Rectal smooth muscle tissue (tissue), 1 donor: ENCODE data around the gene SPEM3.

Experiments
- H3K27ac ChIP-seq: one replicate; pipeline ENCODE4 v1.7.0; 2013; ENCODE audit warnings: low read depth, low read length, inconsistent platforms
- H3K27me3 ChIP-seq: one replicate; pipeline ENCODE4 v1.7.0; 2013; ENCODE audit warnings: low read length; ENCODE audit not compliant: control insufficient read depth, insufficient read depth
- H3K36me3 ChIP-seq: one replicate; pipeline ENCODE4 v1.7.0; 2013; ENCODE audit warnings: low read length; ENCODE audit not compliant: control insufficient read depth, insufficient read depth
- H3K4me1 ChIP-seq: one replicate; pipeline ENCODE4 v1.7.0; 2013; ENCODE audit warnings: low read length; ENCODE audit not compliant: control insufficient read depth, insufficient read depth
- H3K4me3 ChIP-seq: one replicate; pipeline ENCODE4 v1.7.0; 2013; ENCODE audit warnings: low read length
- H3K9ac ChIP-seq: one replicate; pipeline ENCODE4 v1.7.0; 2013; ENCODE audit warnings: low read length

The SPEM3 gene

DNA sequence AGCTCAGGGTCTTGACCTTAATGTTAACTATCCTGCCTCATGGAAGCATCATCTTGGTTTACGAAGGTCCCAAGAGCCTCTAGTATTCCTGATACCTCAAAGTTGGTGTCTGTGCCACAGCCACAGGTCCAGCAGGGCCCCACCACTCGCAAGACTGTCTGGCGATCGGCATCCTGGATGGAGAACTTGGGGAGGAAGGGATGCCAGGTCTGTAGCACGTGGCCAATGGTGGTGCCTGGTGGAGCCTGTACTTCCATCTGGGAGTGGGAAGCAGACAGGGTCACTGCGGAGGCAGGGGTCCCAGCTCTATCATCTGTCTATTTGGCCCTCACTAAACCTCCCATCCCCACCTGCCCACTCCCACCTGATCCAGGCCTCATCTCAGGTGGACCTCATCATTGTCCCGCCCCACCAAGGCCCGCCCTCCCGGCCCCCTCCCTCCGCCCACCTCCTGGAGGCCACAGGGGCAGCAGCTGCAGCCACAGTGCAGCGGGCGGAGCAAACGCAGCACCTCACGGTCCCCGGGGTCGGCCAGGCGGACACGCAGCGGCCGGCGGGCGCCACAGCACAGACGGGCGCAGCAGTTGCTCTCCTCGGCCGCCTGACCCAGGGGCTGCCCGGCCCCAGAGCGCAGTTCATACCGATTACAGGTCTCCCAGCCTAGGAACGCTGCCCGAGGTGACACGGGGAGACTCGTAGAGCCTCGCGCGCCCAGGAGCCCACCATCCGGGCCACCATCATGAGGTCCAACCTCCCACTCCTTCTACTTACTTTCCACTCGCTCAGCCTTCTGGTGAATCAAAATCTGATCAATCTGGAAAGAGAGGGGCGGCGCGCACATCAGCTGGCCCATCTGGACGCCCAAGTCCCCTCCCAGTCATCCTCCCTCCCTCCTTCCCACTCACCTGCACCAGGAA is 35.7 kb upstream of the SPEM3 start:
- Histone ChIP-seq H3K4me3 (peak overlapping the region; percentile 83), H3K4me1 (no peaks in the 10 kb centered on the region), H3K27ac (no peak overlapping the region), H3K27me3 (no peaks in the 10 kb centered on the region), H3K9ac (no peak overlapping the region), H3K36me3 (peaks cover 10% of the 10 kb centered on the region)

DNA sequence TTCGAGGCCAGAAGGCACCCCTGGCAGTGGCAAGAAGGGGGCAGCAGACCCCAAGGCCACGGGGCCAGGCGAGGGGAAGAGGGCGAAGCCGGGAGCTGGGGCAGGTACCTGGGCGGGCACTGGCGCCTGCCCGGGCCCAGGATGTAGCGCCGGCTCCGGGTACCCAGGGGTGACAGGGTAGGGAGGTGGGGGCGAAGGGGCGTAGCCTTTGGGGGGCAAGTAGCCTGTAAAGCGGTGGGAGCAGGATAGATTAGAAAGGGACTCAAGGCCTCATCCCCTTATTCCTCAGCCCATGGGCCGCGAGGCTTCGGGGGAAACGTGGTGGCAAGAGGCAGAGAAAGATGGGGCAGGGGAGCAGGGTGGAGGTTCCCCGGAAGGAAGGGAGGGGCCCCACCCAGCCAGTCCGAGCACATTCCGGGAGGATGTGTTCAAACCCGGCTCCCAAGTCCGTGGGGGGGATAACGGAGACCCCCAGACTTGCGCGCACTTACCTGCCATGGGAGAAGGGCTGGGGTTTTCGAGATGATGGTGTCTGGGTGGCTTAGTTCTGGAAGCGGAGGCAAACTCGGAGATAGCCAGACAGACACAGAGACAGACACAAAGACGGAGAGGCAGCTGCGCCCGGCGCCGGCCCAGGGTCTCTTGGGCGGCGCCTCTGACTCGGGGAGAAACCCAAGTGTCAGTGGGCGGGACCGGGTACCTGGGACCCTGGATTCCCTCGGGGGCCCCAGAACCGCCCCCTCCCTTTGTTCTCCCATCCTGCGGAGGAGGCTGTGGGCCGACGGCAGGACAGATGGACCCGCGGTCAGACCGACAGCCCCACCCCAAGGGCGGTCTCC is 34.8 kb upstream of the SPEM3 start:
- Histone ChIP-seq H3K4me1 (no peaks in the 10 kb centered on the region), H3K4me3 (peak overlapping the region; percentile 83), H3K9ac (peak overlapping the region; percentile 54), H3K27ac (peak overlapping the region; percentile 86), H3K36me3 (peaks cover 10% of the 10 kb centered on the region), H3K27me3 (no peaks in the 10 kb centered on the region)

DNA sequence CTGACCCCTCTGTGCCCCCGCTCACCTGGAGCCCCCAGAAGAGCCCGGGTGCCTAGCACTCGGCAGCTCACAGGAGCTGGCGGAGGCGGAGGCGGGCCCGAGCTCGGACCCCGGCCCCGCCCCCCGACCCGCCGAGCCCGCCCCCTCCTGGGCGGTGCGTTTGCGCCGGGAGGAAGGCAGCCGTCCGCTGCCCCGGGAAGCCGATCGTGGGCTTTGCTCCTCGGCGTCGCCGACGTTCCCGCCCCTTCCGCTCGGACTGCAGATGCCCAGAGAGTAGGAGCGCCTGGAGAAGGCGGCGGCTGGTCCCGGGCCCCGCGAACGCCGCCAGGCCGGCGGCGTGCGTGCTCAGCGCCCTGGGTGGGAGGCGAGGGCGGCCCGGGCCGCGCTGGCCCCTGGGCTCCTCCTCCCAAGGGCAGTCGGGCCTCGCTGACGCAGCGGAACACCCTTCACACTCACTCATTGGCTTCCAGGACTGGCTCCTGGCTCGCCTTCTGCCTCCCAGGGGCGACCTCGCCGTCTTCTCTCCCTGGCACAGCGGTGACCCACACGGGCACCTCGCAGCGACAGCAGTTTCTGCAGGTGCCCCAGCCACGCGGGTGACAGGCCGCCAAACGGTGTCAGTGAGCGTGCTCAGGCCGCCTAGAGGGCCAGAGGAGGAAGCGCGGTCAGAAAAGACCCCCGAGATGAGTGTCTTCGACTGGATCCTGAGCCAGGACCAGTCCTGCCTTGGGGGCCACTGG is 34.0 kb upstream of the SPEM3 start, which contains the start of gene PLSCR3:
Gene PLSCR3 (minus strand): TSS at position 74 of the 740 bp plus-strand sequence. CDS start 415 bp downstream, outside the sequence.
- peak within 1 kb of the TSS; percentile 88 for H3K9ac ChIP-seq
- H3K36me3 ChIP-seq: peaks cover 5% of the 10 kb centered on the region
- H3K4me1 ChIP-seq: no peaks in the 10 kb centered on the region
- peak within 1 kb of the TSS; percentile 86 for H3K27ac ChIP-seq
- no peaks in the 10 kb centered on the region for H3K27me3 ChIP-seq
- peak within 1 kb of the TSS; percentile 83 for H3K4me3 ChIP-seq

DNA sequence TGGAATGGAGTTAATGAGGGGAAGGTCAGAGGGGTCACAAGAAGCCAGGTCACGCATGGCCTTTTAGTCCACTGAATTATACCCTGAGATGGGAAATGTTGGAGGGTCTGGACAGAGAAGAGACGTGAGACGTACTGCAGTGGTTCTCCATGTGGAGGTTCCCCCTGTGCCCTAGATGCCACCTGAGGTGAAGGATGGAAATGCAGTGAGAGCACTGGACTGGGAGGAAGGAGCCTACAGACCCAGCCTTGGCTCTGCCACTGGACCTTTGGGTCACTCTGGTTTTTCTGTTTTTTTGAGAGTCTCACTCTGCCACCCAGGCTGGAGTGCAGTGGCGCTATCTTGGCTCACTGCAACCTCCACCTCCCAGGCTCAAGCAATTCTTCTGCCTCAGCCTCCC is 32.5 kb upstream of the SPEM3 start:
- H3K9ac ChIP-seq: no peak overlapping the region
- peaks cover 3% of the 10 kb centered on the region for H3K36me3 ChIP-seq
- H3K27ac ChIP-seq: no peak overlapping the region
- no peaks in the 10 kb centered on the region for H3K4me1 ChIP-seq
- no peak overlapping the region for H3K4me3 ChIP-seq
- H3K27me3 ChIP-seq: no peaks in the 10 kb centered on the region

DNA sequence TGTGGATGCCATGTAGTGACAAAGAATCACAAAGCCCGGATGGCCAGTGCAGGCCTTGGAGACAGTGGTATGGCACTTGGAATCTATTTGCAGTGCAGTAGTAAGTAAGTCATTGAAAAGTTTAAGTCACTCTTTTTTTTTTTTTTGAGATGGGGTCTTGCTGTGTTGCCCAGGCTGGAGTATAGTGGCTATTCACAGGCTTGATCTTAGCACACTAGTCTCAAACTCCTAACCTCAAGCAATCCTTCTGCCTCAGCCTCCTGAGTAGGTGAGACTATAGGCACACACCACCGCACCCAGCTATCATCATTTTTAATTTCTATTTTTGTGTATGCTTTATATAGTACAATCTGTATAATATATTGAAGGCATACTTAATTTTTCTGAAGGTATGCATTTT is 30.0 kb upstream of the SPEM3 start:
- no peaks in the 10 kb centered on the region for H3K36me3 ChIP-seq
- H3K4me3 ChIP-seq: no peak overlapping the region
- no peaks in the 10 kb centered on the region for H3K27me3 ChIP-seq
- no peak overlapping the region for H3K27ac ChIP-seq
- no peak overlapping the region for H3K9ac ChIP-seq
- H3K4me1 ChIP-seq: peaks cover 7% of the 10 kb centered on the region

DNA sequence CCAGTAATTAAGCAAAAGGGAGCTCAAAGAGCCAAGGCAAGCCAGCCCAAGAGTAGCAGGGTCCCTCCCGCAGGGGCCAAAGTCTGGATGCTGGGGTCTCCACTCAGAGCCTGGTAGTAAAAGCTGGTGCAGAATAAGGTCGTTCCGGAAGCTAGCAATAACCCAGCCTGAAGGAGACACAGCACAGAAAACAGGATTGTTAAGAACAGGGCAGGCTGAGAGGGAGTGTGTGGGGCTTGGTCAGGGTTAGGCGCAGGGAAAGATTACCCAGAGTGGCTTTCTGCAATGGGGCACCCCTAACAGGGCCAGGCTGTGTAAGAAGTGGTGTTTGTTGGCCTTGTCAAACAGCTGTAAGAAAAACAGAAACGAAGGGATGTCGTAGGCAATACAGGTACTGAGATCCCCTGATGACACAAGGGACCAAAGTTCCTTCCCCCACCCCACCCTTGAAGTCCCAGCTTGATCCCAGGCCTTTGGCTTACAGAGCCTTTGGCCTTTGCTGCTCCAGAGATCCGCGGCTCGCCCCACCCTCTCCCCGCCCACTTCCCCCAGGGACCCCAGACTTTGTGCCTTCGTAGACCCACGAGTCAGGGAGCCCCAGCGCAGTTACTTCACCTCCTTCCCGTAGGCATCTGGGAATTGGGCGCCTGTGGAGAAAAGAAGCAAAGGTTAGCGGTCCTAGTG is 25.5 kb upstream of the SPEM3 start:
- Histone ChIP-seq H3K27ac (peak overlapping the region; percentile 90), H3K9ac (peak overlapping the region; percentile 75), H3K4me3 (peak overlapping the region; percentile 87), H3K27me3 (peaks cover 2% of the 10 kb centered on the region), H3K4me1 (peaks cover 12% of the 10 kb centered on the region), H3K36me3 (no peaks in the 10 kb centered on the region)

DNA sequence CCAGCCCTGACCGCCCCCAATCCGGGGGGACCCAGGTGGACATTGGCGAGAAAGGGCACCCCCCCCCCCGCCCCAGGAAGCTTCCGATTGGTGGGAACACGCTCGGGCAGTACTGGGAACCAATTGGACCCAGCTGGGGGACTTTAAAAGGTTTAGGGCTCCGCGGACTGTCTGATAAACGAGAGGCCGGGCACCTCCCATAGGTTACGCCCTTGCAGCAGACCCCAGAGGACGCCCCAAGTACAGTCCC is 25.0 kb upstream of the SPEM3 start:
- Histone ChIP-seq H3K27ac (peak overlapping the region; percentile 90), H3K4me1 (peaks cover 12% of the 10 kb centered on the region), H3K9ac (peak overlapping the region; percentile 71), H3K27me3 (peaks cover 2% of the 10 kb centered on the region), H3K36me3 (no peaks in the 10 kb centered on the region), H3K4me3 (peak overlapping the region; percentile 87)

DNA sequence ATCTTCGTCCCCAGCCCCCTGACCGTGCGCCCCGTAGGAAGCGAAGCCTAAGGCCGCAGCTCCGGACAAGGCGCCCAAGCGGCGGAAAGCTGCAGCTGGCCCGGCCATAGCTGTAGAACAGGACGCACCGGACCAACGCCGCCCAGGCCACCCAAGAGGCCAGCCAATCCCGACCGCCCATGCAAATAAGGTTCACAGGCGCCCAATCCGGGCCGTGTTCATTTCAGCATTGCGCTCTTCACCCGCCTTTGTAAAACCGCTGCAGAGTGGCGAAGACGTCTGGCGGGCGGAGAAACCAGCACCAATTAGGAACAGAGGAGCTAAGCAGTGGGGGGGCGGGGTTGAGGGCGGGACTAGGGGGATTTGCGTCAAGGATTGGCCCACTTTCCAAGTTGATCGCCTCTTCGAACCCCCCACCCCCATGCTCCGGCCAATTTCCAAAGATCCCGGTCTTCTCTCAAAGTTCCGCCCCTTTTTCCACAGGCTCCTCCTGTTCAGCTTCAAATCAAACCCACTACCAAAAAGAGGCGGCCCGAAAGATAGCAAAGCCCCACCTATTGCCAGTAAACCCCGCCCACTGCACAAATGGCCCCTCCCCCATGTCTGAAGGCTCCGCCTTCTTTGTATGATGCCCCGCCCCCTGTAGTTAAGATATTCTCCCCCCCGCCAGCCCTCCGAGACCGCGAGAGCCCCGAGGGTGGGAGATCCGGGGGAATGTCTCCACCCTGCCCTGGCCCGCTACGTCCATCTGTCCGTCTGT is 24.5 kb upstream of the SPEM3 start, which contains the start of gene TMEM256:
Gene TMEM256 (minus strand): TSS at position 121 of the 760 bp plus-strand sequence. CDS start 13 bp downstream, at position 108.
- peaks cover 12% of the 10 kb centered on the region for H3K4me1 ChIP-seq
- H3K27me3 ChIP-seq: peaks cover 2% of the 10 kb centered on the region
- no peaks in the 10 kb centered on the region for H3K36me3 ChIP-seq
- peak within 1 kb of the TSS; percentile 87 for H3K4me3 ChIP-seq
- H3K27ac ChIP-seq: peak within 1 kb of the TSS; percentile 90
- H3K9ac ChIP-seq: peak within 1 kb of the TSS; percentile 75

DNA sequence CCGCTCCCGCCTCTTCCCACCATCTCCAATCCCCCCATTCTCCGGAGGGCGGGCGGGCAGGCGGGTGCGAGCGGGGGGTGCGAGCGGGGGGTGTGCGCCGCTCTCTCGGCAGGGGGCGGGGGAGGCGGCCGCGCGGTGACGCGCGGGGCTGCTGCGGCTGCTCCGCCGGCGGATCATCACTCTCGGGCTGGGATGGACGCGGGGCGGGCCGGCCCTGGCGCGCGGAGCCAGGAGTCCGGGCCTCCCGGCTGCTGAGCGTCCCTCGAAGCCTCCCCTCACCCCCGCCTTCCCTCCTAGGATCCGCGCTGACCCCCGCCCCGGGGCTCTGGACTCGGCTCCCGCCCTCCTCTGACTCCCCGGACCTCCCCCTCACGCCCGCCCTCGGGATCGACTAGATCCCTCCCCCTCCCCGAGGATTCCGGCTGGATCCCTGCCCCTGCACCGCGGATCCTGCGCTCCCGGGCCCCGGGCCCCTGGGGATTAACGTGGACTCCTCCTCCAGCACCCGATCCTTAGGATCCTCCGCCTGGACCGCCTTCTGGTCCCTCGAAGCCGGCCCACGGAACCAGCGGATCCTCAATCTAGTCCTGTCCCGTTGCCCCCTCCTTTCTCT is 23.8 kb upstream of the SPEM3 start:
- H3K4me3 ChIP-seq: peak overlapping the region; percentile 78
- H3K27me3 ChIP-seq: peaks cover 2% of the 10 kb centered on the region
- H3K4me1 ChIP-seq: peaks cover 12% of the 10 kb centered on the region
- H3K36me3 ChIP-seq: peaks cover 2% of the 10 kb centered on the region
- peak overlapping the region; percentile 90 for H3K27ac ChIP-seq
- H3K9ac ChIP-seq: peak overlapping the region; percentile 16

DNA sequence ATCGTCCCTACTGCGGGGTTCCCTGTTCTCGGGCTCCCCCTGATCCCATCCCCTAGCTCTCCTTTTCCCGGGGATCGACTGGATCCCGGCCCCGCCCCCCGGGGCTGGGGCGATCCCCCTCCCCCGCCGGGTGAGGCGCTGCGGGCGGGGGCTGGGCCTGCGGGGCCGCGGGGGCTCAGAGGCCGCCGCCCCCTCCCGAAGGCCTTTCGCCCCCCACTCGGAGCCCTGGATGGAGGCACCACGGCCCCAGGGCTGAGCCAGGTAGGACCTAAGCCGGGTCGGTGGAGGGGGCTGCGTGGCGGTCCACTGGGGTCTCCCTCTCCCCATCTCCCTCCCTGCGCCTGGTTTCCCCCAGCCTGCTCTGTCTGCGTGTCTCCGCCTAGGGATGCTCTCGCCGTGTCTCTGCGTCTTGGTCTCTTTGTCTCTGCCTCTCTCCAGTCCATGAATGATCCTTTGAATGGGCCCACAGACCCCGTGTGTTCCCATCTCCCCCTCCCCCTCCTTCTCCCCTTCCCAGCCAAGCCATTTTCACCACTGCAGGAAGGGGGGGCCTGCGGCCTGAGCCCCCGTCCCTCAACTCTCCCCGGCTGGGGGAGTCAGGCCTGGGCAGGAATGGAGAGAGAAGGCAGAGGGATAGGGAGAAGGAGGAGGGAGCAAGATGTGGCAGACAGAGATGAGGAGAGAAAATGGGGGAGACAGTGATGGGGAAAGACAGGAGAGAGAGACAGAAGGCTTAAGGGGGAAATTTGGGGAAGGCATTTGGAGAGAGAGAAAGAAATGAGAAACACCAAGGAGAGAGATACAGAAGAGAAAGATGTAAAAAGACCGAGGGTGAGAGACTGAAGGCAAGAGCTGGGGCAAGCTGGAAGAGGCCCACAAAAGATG is 23.1 kb upstream of the SPEM3 start:
- Histone ChIP-seq H3K27ac (peak overlapping the region; percentile 90), H3K9ac (peak overlapping the region; percentile 16), H3K4me1 (peaks cover 12% of the 10 kb centered on the region), H3K27me3 (peaks cover 4% of the 10 kb centered on the region), H3K4me3 (peak overlapping the region; percentile 78), H3K36me3 (peaks cover 6% of the 10 kb centered on the region)
